B cell (primary cell): Measurements from ENCODE around the gene LIME1. TPM values are rescaled to one million over a fixed set of nuclear protein-coding genes. Genes with fewer than 3 reads are reported as not detected.

ENCODE experiments used
- ATAC-seq: fragments of 200-7000 bp; cut with Tn5 transposase; one replicate; pipeline ENCODE4 v1.10.0; 2021; ENCODE audit warnings: low read depth, mild to moderate bottlenecking, moderate number of reproducible peaks, moderate library complexity
- CTCF ChIA-PET: fragments of 350-600 bp; sonication (Branson Sonifier 250); formaldehyde crosslinking; loops from one replicate; lab custom pipeline; 2021; ENCODE audit warnings: antibody characterized with exemption, inconsistent platforms; lab: Charles Lee
- POLR2A ChIA-PET: fragments of 350-600 bp; sonication (Branson Sonifier 250); formaldehyde crosslinking; loops from one replicate; lab custom pipeline; 2021; ENCODE audit warnings: antibody characterized with exemption; lab: Charles Lee
- DNase-seq: peaks from one replicate; pipeline ENCODE4 v3.0.0; 2013
- H2AFZ ChIP-seq: 2 replicates; pipeline ENCODE4 v1.6.1; 2012; ENCODE audit warnings: mild to moderate bottlenecking, low read depth, low read length; ENCODE audit not compliant: insufficient read depth, poor library complexity, severe bottlenecking
- H3K27ac ChIP-seq, 2 donors: 1 replicate in 1 of 2; 2 replicates in 1 of 2; pipeline ENCODE4 v1.5.1; 2012 to 2013; ENCODE audit warnings: low read length in 2 of 2, mild to moderate bottlenecking in 2 of 2, moderate library complexity in 1 of 2
- H3K27me3 ChIP-seq, 4 experiments: fragments of 200-600 bp in 1 of 4; sonication (generic) in 1 of 4; replicated peaks in 1 of 4; 1 replicate in 2 of 4; 2 replicates in 2 of 4; pipeline versions ENCODE4 v1.6.1 to v1.7.0; 2013 to 2016; ENCODE audit warnings: low read length in 3 of 4, mild to moderate bottlenecking in 2 of 4, mixed read lengths in 1 of 4, moderate library complexity in 1 of 4; ENCODE audit not compliant: insufficient read depth in 4 of 4, control insufficient read depth in 3 of 4; ENCODE audit errors: control extremely low read depth in 1 of 4
- H3K36me3 ChIP-seq, 2 experiments: replicated peaks in 1 of 2; 1 replicate in 1 of 2; 2 replicates in 1 of 2; pipeline versions ENCODE4 v1.6.1 to v1.7.1; 2013; ENCODE audit warnings: low read length in 1 of 2; ENCODE audit not compliant: insufficient read depth in 2 of 2, control insufficient read depth in 1 of 2; ENCODE audit errors: control extremely low read depth in 1 of 2, extremely low read depth in 1 of 2
- H3K4me1 ChIP-seq, 2 donors: fragments of 200-600 bp in 1 of 2; sonication (generic) in 1 of 2; 1 replicate in 1 of 2; 2 replicates in 1 of 2; pipeline versions ENCODE4 v1.5.1 to v1.6.1; 2013 to 2017; ENCODE audit warnings: low read length in 2 of 2; ENCODE audit not compliant: control insufficient read depth in 2 of 2, insufficient read depth in 2 of 2
- H3K4me2 ChIP-seq: replicated peaks from 2 replicates; pipeline ENCODE3; 2012; ENCODE audit warnings: mild to moderate bottlenecking, low read depth, low read length; ENCODE audit not compliant: poor library complexity, severe bottlenecking
- H3K4me3 ChIP-seq, 5 experiments: fragments of 200-600 bp in 1 of 5; sonication (generic) in 1 of 5; 1 replicate in 3 of 5; 2 replicates in 2 of 5; pipeline versions ENCODE4 v1.5.1 to v1.7.0; 2011 to 2016; ENCODE audit warnings: low read length in 4 of 5, mild to moderate bottlenecking in 4 of 5, low read depth in 2 of 5, control low read depth in 1 of 5, moderate library complexity in 1 of 5; ENCODE audit not compliant: insufficient read depth in 1 of 5; ENCODE audit errors: control extremely low read depth in 1 of 5, extremely low read depth in 1 of 5
- H3K79me2 ChIP-seq: fragments of 200-600 bp; sonication (generic); one replicate; pipeline ENCODE4 v1.6.0; 2016; ENCODE audit warnings: low read length; ENCODE audit not compliant: control insufficient read depth, insufficient read depth
- H3K9ac ChIP-seq: fragments of 200-600 bp; sonication (generic); 2 replicates; pipeline ENCODE4 v1.6.1; 2017; ENCODE audit warnings: mild to moderate bottlenecking, low read length, moderate library complexity
- H3K9me3 ChIP-seq, 3 donors: one replicate each; pipeline versions ENCODE4 v1.6.1 to v1.7.1; 2013; ENCODE audit warnings: low read length in 2 of 3; ENCODE audit not compliant: control insufficient read depth in 2 of 3, insufficient read depth in 1 of 3; ENCODE audit errors: control extremely low read depth in 1 of 3
- H4K20me1 ChIP-seq: 2 replicates; pipeline ENCODE4 v1.6.0; 2012; ENCODE audit warnings: mild to moderate bottlenecking, low read length; ENCODE audit not compliant: insufficient read depth, control insufficient read depth, poor library complexity, severe bottlenecking
- H3K27ac Mint-ChIP-seq: one replicate; pipeline ENCODE4 v1.8.0; 2021; ENCODE audit warnings: mixed read lengths
- H3K27me3 Mint-ChIP-seq: one replicate; pipeline ENCODE4 v1.8.0; 2021; ENCODE audit warnings: mixed read lengths
- H3K4me1 Mint-ChIP-seq: one replicate; pipeline ENCODE4 v1.8.0; 2021; ENCODE audit warnings: mixed read lengths
- H3K4me3 Mint-ChIP-seq: one replicate; pipeline ENCODE4 v1.8.0; 2021; ENCODE audit warnings: mixed read lengths
- H3K9me3 Mint-ChIP-seq: one replicate; pipeline ENCODE4 v1.8.0; 2022; ENCODE audit warnings: mixed read lengths; ENCODE audit not compliant: insufficient read depth
- EZH2 ChIP-seq: IDR thresholded peaks from 2 replicates; pipeline ENCODE4 v1.6.1; 2012; ENCODE audit warnings: borderline replicate concordance, low read depth, mild to moderate bottlenecking, moderate library complexity, low read length; ENCODE audit not compliant: insufficient read depth, poor library complexity, severe bottlenecking
- WGBS: methylation state at CpG from one replicate; pipeline ENCODE4 v1.1.5; 2013; ENCODE audit warnings: missing lambda C conversion rate; ENCODE audit not compliant: insufficient coverage; 5-methylcytosine and 5-hydroxymethylcytosine counted together
- intact Hi-C: fragments of 100-400 bp; cut with micrococcal nuclease; formaldehyde crosslinking; loops from one replicate; pipeline ENCODE4 v1.10.0; 2022
- polyA plus RNA-seq: library from polyadenylated mRNA; depleted of rRNA; stranded (reverse); fragments of >200 nt; gene quantifications from 2 replicates; pipeline ENCODE4 v1.2.3, GENCODE V29; 2012
- total RNA-seq, 2 donors: library from RNA; stranded (reverse); fragments of 120-200 nt in 1 of 2; gene quantifications; 1 replicate in 1 of 2; 2 replicates in 1 of 2; pipeline versions ENCODE4 v1.2.3 to v1.2.4, GENCODE V29; 2013 to 2022
- TF ChIP-seq, protein P1 (sequence below): fragments of 200-600 bp; IDR thresholded peaks from one replicate; pipeline ENCODE4 v1.8.0; 2022; ENCODE audit warnings: antibody characterized with exemption, mild to moderate bottlenecking

LIME1 gene
- total and polyA plus RNA-seq, 2 donors (not counting 1 experiment from before 2014, with no cell fraction given): 14.5 to 95.2 TPM

GRCh38 chr20:63749597-63750508 lies 13.4 kb downstream of the LIME1 start:
- POLR2A ChIA-PET: no interaction called here
- DNase-seq (no peak), ATAC-seq (no peak)
- H3K4me1 Mint-ChIP-seq: no peaks in the 10 kb centered on the region
- H3K4me3 ChIP-seq: no peak overlapping the region
- TF ChIP-seq, protein P1, sequence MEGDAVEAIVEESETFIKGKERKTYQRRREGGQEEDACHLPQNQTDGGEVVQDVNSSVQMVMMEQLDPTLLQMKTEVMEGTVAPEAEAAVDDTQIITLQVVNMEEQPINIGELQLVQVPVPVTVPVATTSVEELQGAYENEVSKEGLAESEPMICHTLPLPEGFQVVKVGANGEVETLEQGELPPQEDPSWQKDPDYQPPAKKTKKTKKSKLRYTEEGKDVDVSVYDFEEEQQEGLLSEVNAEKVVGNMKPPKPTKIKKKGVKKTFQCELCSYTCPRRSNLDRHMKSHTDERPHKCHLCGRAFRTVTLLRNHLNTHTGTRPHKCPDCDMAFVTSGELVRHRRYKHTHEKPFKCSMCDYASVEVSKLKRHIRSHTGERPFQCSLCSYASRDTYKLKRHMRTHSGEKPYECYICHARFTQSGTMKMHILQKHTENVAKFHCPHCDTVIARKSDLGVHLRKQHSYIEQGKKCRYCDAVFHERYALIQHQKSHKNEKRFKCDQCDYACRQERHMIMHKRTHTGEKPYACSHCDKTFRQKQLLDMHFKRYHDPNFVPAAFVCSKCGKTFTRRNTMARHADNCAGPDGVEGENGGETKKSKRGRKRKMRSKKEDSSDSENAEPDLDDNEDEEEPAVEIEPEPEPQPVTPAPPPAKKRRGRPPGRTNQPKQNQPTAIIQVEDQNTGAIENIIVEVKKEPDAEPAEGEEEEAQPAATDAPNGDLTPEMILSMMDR: no peak
- no peak for TF ChIP-seq EZH2
- peaks cover 0 to 3% (median 0%) of the 10 kb centered on the region in 3 donors for H3K9me3 ChIP-seq
- H3K4me3 Mint-ChIP-seq: no peak overlapping the region
- H3K27me3 Mint-ChIP-seq: no peaks in the 10 kb centered on the region
- no peaks in the 10 kb centered on the region for H3K4me1 ChIP-seq
- intact Hi-C loops: no loop called here
- no peaks in the 10 kb centered on the region for H3K36me3 ChIP-seq
- 92% methylated on average over 11 of the region's 16 CpGs for WGBS
- H3K9me3 Mint-ChIP-seq: no peaks in the 10 kb centered on the region
- H3K79me2 ChIP-seq: no peaks in the 10 kb centered on the region
- no peak overlapping the region for H3K27ac Mint-ChIP-seq
- H3K27me3 ChIP-seq: no peaks in the 10 kb centered on the region
- CTCF ChIA-PET: no interaction called here
- H4K20me1 ChIP-seq: no peaks in the 10 kb centered on the region
- H3K4me2 ChIP-seq: no peak overlapping the region
- no peak overlapping the region for H3K27ac ChIP-seq
- H3K9ac ChIP-seq: no peak overlapping the region
- H2AFZ ChIP-seq: no peak overlapping the region

DNA sequence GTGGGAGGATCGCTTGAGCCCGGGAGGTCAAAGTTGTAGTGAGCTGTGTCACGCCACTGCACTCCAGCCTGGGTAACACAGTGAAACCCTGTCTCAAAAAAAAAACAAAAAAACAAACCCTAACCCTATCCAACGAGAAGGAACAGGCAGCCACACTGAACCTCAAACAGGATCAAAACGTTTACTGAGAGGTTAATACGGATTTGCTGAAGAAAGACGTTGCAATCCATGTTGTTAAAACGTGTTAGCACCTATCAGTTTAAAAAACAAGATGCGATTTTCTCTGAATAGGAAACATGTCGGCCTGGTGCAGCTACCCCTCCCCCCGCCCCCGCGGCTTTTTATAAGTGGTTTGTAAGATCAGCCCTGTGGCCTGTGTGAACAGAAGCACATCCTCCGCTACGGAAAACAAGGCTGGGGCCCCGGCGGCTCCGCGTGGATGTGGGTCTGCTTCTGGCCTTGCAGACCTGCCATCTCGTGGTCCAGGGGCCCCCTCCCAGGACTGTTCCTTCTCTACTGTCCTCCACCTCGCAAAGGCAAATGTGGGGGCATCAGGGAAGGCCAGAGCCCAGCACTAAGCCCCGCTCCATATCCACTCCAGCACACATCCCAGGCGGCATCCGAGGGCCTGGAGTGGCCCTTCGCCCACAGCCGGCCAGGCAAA lies 14.5 kb downstream of the LIME1 start:
- H3K9me3 ChIP-seq: peaks cover 0 to 3% (median 0%) of the 10 kb centered on the region in 3 donors
- H3K9me3 Mint-ChIP-seq: no peaks in the 10 kb centered on the region
- DNase-seq: no peak
- H3K27me3 ChIP-seq: no peaks in the 10 kb centered on the region
- intact Hi-C loops: no loop called here
- H3K27ac ChIP-seq: no peak overlapping the region
- no peak overlapping the region for H2AFZ ChIP-seq
- WGBS: 79% methylated on average over 25 of the region's 26 CpGs
- no peaks in the 10 kb centered on the region for H4K20me1 ChIP-seq
- H3K9ac ChIP-seq: no peak overlapping the region
- H3K79me2 ChIP-seq: no peaks in the 10 kb centered on the region
- H3K4me3 Mint-ChIP-seq: no peak overlapping the region
- H3K27ac Mint-ChIP-seq: no peak overlapping the region
- ChIA-PET CTCF (no interaction called here), POLR2A (no interaction called here)
- no peaks in the 10 kb centered on the region for H3K36me3 ChIP-seq
- H3K4me3 ChIP-seq: no peak overlapping the region
- H3K27me3 Mint-ChIP-seq: no peaks in the 10 kb centered on the region
- H3K4me1 ChIP-seq: no peaks in the 10 kb centered on the region
- H3K4me2 ChIP-seq: no peak overlapping the region
- ATAC-seq: no peak
- H3K4me1 Mint-ChIP-seq: no peaks in the 10 kb centered on the region
- no peak for TF ChIP-seq EZH2
- TF ChIP-seq, protein P1: no peak
